ENCODE results near the gene PRKAG2. TPM values are rescaled to one million over a fixed set of nuclear protein-coding genes. Genes with fewer than 3 reads are reported as not detected.

The PRKAG2 gene
- total RNA-seq, 4 donors from 2014 or later, result 25.1 to 57.8 (median 46.7) TPM

DNA sequence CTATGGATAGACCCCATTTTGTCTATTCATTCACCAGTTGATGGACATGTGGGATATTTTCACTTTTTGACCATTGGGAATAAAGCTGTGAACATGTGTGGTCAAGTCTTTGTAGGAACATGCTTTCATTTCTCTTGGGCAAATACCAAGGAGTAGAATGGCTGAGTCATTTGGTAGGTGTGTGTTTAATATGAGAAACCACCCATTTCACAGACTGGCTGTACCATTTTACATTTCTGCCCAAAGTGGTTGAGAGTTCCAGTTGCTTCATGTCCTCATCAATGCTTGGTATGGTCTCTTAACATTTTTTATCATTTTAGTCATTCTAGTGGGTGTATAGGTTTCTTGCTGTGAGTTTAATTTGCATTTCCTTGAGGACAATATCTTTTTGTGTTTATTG is 232.4 kb downstream of the PRKAG2 start:
- TF ChIP-seq POLR2A (IDR thresholded peaks at IDR 0.05), result no peak
- TF ChIP-seq, protein P1, sequence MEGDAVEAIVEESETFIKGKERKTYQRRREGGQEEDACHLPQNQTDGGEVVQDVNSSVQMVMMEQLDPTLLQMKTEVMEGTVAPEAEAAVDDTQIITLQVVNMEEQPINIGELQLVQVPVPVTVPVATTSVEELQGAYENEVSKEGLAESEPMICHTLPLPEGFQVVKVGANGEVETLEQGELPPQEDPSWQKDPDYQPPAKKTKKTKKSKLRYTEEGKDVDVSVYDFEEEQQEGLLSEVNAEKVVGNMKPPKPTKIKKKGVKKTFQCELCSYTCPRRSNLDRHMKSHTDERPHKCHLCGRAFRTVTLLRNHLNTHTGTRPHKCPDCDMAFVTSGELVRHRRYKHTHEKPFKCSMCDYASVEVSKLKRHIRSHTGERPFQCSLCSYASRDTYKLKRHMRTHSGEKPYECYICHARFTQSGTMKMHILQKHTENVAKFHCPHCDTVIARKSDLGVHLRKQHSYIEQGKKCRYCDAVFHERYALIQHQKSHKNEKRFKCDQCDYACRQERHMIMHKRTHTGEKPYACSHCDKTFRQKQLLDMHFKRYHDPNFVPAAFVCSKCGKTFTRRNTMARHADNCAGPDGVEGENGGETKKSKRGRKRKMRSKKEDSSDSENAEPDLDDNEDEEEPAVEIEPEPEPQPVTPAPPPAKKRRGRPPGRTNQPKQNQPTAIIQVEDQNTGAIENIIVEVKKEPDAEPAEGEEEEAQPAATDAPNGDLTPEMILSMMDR (IDR thresholded peaks at IDR 0.05), result no peak
- TF ChIP-seq EP300 (IDR thresholded peaks at IDR 0.05; ENCODE audit: low read depth), result no peak
- no peak for TF ChIP-seq POLR2AphosphoS5 (IDR thresholded peaks at IDR 0.05)
- H3K9me3 ChIP-seq, result no peaks in the 10 kb centered on the region
- no peak overlapping the region for H3K27ac ChIP-seq
- intact Hi-C loops (cut with DNase I; ENCODE audit: low total_unique reads) (no loop called here), in situ Hi-C loops (cut with MboI; ENCODE audit: low pct_ligation_motif_present in 1 of 4, low pct_unique_long_range_greater_than_20kb in 1 of 4, low sequenced_read_pairs in 3 of 4) (loop anchor here in 1 of 4 donors (25.0 kb wide), 1 partner anchor 93 kb away; no protein-coding TSS in a partner anchor)
- peaks cover 0 to 6% (median 2%) of the 10 kb centered on the region in 4 donors for H3K4me1 ChIP-seq
- H3K27me3 ChIP-seq, result no peaks in the 10 kb centered on the region
- DNase-seq, result no peak
- no peaks in the 10 kb centered on the region for H3K36me3 ChIP-seq
- H3K4me3 ChIP-seq, result no peak overlapping the region

DNA sequence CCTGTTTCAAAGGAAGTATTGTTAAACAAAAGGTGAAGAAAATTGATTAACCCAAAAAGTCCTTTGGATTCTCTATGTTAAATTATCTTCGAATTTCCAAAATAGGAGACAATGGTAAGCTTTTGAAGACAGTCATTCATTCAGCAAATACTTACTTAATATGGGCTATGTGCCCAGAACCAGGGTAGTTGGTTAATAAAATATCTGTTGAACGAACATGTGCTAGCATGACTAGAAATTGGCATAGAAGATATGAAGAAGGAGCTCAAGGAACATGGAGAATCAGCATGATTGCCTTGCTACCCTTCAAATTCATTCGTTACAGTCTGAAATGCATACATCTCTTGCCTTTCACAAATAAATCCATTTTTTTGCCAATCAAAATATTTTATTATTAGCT is 234.2 kb downstream of the PRKAG2 start:
- TF ChIP-seq EP300 (IDR thresholded peaks at IDR 0.05; ENCODE audit: low read depth), result no peak
- TF ChIP-seq POLR2A (IDR thresholded peaks at IDR 0.05), result no peak
- TF ChIP-seq, protein P1 (IDR thresholded peaks at IDR 0.05), result no peak
- TF ChIP-seq POLR2AphosphoS5 (IDR thresholded peaks at IDR 0.05), result no peak
- H3K27ac ChIP-seq, result no peak overlapping the region
- H3K4me3 ChIP-seq, result no peak overlapping the region
- H3K9me3 ChIP-seq, result no peaks in the 10 kb centered on the region
- DNase-seq, result no peak
- WGBS, 2 donors (ENCODE audit: low coverage in 1 of 2), result 79 to 90% methylated on average over 3 of the region's 3 CpGs
- H3K4me1 ChIP-seq, result peaks cover 0 to 6% (median 2%) of the 10 kb centered on the region in 4 donors
- in situ Hi-C loops (cut with MboI; ENCODE audit: low pct_ligation_motif_present in 1 of 4, low pct_unique_long_range_greater_than_20kb in 1 of 4, low sequenced_read_pairs in 3 of 4), result loop anchor here in 1 of 4 donors (25.0 kb wide), 1 partner anchor 95 kb away; no protein-coding TSS in a partner anchor
- intact Hi-C loops (cut with DNase I; ENCODE audit: low total_unique reads), result no loop called here
- H3K36me3 ChIP-seq, result no peaks in the 10 kb centered on the region
- no peaks in the 10 kb centered on the region for H3K27me3 ChIP-seq

- no peak overlapping the region for H3K27ac ChIP-seq
- TF ChIP-seq POLR2AphosphoS5 (IDR thresholded peaks at IDR 0.05), result no peak
- TF ChIP-seq EP300 (IDR thresholded peaks at IDR 0.05; ENCODE audit: low read depth), result no peak
- TF ChIP-seq POLR2A (IDR thresholded peaks at IDR 0.05), result no peak
- TF ChIP-seq, protein P1 (IDR thresholded peaks at IDR 0.05), result no peak
- peaks cover 0 to 6% (median 2%) of the 10 kb centered on the region in 4 donors for H3K4me1 ChIP-seq
- in situ Hi-C loops (cut with MboI; ENCODE audit: low pct_ligation_motif_present in 1 of 4, low pct_unique_long_range_greater_than_20kb in 1 of 4, low sequenced_read_pairs in 3 of 4), result loop anchor here in 1 of 4 donors (25.0 kb wide), 1 partner anchor 96 kb away; no protein-coding TSS in a partner anchor
- H3K36me3 ChIP-seq, result no peaks in the 10 kb centered on the region
- 90 to 100% methylated on average over 1 to 2 of the region's 2 CpGs for WGBS, 2 donors (ENCODE audit: low coverage in 1 of 2)
- no peaks in the 10 kb centered on the region for H3K27me3 ChIP-seq
- DNase-seq, result no peak
- no peak overlapping the region for H3K4me3 ChIP-seq
- intact Hi-C loops (cut with DNase I; ENCODE audit: low total_unique reads), result no loop called here
- no peaks in the 10 kb centered on the region for H3K9me3 ChIP-seq
Observed at GRCh38 chr7:151641587-151641986, 235.3 kb downstream of the PRKAG2 start.

- in situ Hi-C loops (cut with MboI; ENCODE audit: low pct_ligation_motif_present in 1 of 4, low pct_unique_long_range_greater_than_20kb in 1 of 4, low sequenced_read_pairs in 3 of 4) (loop anchor here in 1 of 4 donors (25.0 kb wide), 1 partner anchor 99 kb away; no protein-coding TSS in a partner anchor), intact Hi-C loops (cut with DNase I; ENCODE audit: low total_unique reads) (no loop called here)
- Histone ChIP-seq H3K9me3 (no peaks in the 10 kb centered on the region), H3K4me1 (peaks cover 0 to 9% (median 6%) of the 10 kb centered on the region in 4 donors), H3K4me3 (no peak overlapping the region), H3K36me3 (no peaks in the 10 kb centered on the region), H3K27ac (peak overlapping the region; percentile 15 to 64 (median 60)), H3K27me3 (no peaks in the 10 kb centered on the region)
- 26 to 38% methylated on average over 8 to 9 of the region's 9 CpGs for whole genome bisulfite sequencing, 2 donors (ENCODE audit: low coverage in 1 of 2)
- TF ChIP-seq, protein P1 (IDR thresholded peaks at IDR 0.05), result no peak
- no peak for TF ChIP-seq POLR2A (IDR thresholded peaks at IDR 0.05)
- TF ChIP-seq EP300 (IDR thresholded peaks at IDR 0.05; ENCODE audit: low read depth), result no peak
- no peak for TF ChIP-seq POLR2AphosphoS5 (IDR thresholded peaks at IDR 0.05)
- no peak for DNase-seq
Observed at GRCh38 chr7:151637781-151638261, 239.1 kb downstream of the PRKAG2 start.

Measured in transverse colon (tissue), 4 donors.